HG03565 (cell line): Measurements from ENCODE around the gene CCNF.
"Not testable (repeated sequence)": the region's sequence is repeated elsewhere in the genome, so short reads cannot be mapped to it uniquely, and the experiment has no call there.

Experiments used
- ATAC-seq: cut with Tn5 transposase; IDR thresholded peaks from one replicate; pipeline ENCODE4 v1.9.1; 2021; ENCODE audit warnings: mild to moderate bottlenecking, moderate library complexity; ENCODE audit not compliant: unreplicated experiment

Gene CCNF

DNA sequence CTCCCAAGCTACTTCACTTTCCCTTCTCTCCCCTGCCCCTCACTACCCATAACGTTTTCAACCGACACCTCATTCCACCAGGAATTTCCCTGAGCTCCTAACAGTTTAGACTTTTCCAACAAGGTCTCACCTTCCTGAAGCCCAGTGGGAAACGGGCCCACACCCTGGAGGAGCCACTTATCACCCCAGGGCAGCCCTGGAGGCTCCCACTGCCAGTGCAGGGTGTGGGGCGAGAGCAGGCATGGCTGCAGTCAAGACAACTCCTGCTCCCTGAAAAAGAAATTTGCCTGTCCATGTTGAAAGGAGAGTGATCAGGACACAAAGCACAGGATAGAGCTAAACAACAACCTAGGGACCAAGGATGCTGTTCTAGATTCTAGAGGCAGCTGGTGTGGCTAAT lies 1.7 kb upstream of the CCNF start:
- no peak for ATAC-seq

DNA sequence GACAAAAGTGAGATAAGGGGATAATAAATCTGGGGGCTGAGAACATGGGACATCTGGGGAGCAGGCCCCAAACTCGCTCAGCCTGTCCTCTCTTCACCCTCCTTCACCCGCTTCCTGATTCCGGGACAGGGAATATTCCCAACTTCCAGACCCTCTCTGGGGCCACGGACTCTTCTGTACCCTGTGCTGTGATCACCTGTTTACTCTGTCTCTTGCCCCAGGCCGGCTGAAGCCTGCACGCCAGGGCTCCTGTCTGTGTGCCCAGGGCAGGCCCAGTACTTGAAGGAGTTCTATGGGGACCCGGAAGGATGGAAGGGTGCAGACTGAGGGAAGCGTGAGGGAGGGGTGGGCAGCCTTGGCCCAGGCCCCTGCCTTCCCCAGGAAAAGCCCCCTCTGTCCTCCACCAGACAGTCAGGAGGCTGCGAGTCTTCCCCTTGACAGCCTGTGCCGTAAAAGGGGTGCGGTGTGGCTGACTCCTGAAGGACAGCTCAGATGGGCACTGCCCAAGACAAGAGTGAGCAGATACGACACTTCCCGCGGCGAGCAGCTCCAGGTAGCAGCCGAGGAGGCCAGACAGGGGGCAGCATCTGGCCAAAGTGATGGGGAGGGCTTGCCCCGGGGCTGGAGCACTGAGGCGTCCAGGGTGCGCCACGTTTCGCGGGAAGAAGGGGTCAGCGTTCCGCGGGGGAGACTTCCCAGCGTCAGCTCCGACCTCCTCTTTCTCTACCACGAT lies 1.0 kb upstream of the CCNF start:
- ATAC-seq, result no peak

DNA sequence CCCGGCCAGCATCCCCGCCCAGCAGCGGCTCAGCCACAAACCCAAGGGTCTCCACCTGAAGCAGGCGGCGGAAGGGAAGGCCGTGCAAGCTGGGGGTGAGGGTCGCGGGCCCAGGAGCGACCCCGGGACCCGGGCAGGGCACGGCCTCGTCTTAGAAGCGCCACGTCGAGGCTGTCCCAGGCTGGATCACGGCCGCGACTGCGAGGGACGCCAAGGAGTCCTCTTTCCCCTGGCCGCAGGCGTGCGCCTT lies 538 bp upstream of the CCNF start:
- no peak for ATAC-seq

DNA sequence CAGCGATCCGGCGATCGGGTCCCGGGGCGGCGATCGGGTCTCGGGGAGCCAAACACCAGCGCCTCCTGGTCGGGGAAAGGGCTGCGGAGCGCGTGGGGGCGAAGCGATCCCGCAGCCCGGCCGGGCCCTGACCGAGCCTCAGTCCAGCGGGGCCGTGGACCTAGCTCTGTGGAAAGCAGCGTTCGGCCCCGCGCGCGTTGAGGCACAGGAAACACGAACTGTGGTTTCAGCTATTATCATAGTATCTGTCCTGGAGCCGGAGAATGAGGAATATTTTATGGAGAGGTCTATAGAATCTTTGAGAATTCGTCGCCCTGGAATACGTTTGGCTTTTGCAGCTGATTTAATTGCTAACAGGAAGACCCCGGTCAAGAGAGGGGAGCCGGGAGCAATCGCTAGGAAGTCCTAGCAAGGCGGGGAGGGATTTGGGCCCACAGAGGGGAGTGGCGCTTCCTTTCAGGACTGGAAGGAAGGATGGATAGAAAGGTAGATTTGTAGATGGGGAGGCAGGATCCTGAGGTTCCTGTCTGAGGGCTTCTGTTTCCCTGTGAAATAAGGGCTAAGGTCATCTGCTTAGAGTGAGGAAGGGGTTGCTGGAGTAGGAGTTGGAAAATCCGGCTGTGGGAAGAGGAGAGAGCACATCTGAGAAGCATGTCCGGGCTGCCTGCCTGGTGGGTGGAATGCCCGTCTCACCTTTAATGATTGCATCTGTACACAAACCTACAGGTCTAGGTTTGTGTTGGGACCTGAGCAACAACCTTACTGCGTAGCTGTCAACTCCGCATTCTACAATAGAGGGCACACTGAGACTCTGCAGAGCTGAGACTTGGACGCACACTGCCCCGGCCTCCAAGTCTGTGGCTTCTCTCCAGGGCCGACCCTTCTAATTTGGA lies 770 bp downstream of the CCNF start:
- no peak for ATAC-seq

DNA sequence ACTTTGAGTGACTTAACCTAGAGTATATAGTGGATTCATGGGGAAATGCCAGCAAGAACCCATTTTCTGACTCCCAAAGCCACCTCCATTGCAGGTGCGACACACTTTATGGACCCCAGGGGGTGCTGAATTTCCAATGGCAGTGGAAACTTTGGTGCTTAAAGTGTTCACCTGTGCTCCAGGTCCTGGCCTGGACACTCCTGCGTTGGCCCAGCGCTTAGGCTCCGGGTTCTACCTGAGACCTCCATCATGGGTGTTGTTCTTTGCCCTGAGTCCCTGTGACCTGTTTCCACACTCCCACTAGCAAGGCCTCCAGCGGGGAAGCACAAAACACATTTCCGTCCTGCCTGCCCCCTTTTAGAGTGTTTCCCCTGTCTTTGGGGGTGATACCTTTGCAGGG lies 3.0 kb downstream of the CCNF start:
- ATAC-seq, result no peak

DNA sequence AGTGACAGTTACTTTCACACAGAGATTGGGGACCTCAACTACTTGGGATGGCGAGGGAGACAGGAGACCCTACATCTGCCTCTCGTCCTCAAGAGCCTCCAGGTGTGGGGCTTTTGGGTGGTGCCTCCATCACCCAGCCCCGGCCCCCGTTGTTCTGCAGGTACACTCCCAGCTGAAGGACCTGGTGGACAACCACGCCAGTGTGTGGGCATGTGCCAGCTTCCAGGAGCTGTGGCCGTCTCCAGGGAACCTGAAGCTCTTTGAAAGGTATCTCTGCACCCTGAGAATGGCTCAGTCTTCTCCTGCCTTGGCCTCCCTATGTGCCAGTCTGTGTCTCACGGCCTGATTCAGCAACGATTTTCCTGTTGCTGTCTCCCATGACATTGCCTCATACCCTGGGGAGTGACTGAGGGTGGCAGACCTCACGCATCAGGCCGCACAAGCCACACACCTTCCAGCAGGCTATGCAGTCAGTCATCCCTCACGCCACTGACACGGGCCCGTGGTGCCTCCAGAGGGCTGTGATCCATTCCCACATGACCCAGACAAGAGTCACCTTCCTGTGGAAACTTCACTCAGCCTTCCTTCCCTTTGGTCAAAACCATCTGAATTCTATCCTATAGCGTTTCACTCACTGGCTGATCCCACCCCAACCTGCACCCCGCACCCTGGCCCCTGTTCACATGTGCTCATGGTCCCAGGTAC lies 3.7 kb downstream of the CCNF start:
- no peak for ATAC-seq

DNA sequence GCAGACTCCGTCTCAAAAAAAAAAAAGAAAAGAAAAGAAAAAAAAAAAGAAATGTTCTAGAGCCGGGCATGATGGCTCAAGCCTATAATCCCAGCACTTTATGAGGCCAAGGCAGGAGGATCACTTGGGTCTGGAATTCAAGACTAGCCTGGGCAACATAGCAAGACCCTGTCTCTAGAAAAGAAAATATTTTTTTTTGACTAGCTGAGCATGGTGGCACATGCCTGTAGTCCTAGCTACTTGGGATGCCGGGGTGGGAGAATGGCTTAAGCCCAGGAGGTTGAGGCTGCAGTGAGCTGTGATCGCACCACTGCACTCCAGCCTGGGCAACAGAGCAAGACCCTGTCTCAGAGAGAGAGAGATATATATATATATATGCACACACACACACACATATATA lies 6.0 kb downstream of the CCNF start:
- ATAC-seq, result not testable (repeated sequence)

DNA sequence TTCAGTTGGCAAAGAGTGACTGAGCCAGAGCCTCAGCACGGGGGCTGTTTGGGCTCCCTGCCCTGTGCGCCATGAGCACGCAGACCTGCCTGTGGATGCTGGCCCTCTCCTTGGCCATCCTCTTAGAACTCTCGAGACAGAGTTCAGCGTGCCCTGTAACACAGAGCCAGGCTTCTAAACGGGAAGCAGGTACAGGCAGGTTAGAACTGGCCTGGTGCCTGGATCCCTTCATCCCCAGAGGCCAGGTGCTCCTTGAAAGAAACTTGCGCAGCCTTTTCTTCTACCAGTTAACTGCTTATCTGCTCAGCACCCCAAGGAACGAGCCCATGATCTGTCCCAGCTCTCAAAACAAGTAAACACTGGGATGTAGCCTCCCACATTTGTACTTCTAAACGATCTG lies 6.9 kb downstream of the CCNF start:
- ATAC-seq, result no peak

DNA sequence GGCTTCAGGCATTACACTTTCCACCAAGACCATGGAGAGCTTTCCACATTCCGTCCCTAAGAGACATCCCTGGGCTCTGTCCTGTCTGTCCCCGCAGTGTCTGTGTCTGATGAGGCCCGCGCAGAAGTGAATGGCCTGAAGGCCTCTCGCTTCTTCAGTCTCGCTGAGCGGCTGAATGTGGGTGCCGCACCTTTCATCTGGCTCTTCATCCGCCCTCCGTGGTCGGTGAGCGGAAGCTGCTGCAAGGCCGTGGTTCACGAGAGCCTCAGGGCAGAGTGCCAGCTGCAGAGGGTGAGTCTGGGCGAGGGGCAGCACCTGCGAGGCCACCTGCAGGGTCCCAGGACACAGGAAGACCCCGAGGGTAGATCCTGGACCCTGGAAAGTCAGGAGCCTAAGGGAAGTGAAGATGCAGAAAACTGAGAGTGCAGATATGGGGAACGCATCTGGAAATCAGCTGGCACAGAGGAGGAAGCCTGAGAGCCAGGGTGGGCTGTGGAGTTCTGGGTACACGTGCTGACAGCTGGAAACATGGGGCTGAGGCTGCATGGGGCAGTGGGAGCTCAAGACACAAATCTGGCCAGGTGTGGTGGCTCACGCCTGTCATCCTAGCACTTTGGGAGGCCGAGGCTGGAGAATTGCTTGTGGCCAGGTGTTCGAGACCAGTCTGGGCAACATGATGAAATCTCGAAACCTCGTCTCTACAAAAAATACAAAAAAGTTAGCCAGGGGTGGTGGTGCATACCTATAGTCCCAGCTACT lies 8.0 kb downstream of the CCNF start:
- ATAC-seq, result no peak

DNA sequence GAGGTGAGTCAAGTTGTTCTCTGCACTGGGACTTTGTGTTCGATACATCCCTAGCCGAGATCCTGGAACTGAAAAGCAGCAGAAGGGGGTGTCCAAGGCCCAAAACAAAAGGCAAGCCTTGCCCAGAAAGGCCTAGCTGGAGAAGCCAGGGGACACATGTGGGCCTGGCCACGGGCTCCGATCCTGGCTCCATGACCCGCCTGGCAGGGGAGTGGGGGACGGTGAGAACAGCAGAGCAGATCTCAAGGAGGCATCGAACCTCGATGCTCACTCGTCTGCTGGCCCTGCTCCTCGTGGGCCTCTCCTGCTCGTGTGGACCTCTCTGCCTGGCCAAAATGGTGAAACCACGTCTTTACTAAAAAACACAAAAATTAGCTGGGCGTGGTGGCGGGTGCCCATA lies 8.9 kb downstream of the CCNF start:
- no peak for ATAC-seq

DNA sequence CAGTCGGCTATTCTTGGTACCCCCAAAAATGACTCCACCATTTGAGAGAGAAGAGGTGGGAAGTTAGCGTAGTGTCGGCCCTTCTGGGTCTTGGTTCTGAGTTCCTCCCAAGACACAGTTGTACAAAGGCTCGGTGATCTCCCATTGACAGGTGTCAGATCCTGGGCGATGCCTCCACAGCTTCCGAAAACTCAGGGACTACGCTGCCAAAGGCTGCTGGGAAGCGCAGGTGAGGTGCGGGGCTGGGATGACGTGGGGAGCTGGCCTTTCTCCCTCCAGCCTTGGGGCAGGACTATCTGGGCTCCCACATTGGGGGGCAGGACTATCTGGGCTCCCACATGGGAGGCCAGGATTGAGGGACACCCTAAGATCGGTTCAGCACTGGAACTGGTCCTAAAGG lies 10.4 kb downstream of the CCNF start:
- ATAC-seq, result no peak

DNA sequence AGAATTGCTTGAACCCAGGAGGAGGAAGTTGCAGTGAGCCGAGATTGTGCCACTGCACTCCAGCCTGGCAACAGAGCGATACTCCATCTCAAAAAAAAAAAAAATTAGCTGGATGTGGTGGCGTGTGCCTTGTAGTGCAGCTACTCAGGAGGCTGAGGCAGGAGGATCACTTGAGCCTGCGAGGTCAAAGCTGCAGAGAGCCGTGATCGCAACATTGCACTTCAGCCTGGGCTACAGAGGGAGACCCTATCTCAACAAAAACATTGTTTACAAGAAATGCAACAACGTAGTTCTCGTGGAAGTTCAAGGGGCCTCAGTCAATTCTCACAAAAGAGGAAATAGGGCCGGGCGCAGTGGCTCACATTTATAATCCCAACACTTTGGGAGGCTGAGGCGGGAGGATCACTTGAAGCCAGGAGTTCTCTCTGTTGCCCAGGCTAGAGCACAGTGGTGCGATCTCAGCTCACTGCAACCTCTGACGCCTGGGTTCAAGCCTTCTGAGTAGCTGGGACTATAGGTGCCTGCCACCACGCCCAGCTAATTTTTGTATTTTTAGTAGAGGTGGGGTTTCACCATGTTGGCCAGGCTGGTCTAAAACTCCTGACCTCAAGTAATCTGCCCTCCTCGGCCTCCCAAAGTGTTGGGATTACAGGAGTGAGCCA lies 12.0 kb downstream of the CCNF start:
- not testable (repeated sequence) for ATAC-seq

DNA sequence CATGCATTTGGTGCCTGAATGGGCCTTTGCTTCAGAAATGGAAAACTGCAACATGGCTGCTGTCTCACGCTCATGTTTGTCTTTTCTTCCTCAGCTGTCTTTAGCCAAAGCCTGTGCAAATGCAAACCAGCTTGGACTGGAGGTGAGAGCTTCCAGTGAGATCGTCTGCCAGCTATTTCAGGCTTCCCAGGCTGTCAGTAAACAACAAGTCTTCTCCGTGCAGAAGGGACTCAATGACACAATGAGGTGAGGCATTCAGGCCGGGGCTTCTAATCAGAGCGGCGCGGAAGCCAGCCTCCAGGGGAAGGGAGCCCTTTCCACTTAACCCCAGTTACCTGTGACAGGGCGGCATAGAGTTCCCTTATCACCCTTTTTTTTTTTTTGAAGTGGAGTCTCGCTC lies 14.3 kb downstream of the CCNF start:
- no peak for ATAC-seq

DNA sequence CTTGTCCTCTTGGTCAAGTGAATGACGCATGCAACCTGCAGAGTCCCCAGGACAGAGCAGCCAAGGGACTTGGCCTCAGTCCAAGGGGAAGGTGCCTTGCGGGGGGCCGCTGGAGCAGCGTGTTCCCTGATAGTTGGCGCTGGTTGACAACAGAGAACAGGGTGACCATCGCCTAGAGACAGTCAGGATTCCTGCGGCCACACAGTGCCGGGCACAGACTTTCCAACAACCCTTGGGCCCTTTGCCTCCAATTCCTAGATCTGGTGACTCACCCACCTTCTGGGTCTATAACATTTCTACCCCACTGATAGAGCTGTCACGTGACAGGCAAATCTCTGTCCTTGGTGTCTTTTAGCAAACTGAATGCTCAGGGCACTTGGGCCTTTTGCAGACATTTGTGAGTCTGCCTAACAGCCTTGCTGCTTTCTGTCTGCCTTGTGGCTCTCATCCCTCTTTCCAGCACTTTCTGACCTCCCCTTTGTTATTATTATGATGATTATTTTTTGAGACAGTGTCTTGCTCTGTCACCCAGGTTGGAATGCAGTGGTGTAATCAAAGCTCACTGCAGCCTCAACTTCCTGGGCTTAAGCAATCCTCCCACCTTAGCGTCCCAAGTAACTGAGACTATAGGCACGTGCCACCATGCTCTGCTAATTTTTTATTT lies 18.8 kb downstream of the CCNF start:
- ATAC-seq, result no peak

DNA sequence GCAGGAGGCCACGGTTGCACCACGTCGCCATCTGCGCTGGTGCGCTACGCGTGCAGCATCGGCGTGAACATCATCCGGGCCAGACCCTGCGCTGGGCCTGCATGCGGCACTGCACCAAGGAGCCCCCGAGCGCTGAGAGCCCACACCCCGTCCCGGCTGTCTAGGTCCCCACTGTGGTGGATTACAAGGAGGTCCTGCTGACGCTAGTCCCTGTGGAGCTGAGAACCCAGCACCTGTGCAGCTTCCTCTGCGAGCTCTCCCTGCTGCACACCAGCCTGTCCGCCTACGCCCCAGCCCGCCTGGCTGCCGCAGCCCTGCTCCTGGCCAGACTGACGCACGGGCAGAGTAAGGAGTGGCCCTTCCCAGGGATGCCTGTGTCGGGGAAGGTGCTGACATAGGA lies 19.9 kb downstream of the CCNF start:
- ATAC-seq, result no peak

DNA sequence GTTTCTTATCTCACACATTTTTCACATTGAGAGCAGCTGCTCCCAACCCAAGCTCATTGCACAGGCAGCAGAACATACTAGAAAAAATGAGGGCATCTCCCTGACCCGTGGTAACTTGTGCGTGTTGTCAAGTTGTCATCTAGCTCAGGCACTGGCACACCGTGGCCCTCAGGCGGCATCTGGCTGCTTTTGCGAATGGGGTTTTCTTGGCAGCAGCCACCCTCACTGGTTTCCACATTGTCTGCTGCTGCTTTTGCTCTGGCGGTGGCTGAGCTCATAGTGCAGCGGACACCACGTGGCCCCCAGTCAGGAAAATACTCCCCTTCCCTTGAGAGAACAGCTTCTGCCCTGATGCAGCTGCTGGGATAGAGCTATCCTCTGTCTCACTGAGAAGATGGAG lies 21.3 kb downstream of the CCNF start:
- no peak for ATAC-seq

DNA sequence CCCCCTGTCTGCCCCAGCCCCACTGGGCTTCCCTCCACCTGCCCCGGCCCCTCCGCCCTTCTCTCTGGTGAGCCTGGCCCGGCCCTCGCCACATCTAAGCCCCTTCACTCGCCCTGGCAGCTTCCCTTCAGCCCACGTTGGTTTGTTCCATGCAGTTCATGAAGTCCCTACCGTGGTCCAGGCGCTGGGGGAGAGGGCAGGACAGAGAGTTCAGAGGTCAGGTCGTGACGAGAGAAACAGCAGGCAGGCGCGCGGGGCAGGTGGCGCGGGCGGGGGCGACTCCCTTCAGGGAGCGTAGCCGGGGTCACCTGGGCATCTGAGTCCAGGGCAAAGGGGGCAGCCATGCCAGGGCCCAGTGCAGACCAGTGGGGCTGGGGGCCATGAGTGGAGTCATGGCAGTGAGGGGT lies 21.7 kb downstream of the CCNF start:
- no peak for ATAC-seq

DNA sequence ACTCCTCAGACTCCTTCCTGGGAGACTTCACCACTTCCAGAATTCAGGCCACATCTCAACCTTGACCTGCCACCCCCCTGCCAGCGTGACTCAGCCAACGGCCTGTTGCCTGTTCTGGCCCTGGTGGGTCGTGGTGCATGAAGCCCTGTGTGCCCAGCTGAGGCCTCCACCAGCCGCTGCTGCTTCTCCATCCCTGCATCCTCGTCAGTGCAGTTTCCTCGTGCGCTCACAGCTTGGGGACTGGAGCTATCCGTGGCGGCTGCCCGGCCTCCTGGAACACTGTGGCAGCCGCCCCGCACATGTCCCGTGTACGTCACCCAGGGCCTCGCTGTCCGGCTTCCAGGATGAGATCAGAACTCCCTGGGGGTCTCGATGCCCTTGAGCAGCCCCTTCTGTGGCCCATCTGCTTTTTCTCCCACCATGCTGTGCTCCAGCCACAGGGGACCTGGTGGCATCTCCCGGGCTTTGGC lies 22.6 kb downstream of the CCNF start:
- no peak for ATAC-seq

DNA sequence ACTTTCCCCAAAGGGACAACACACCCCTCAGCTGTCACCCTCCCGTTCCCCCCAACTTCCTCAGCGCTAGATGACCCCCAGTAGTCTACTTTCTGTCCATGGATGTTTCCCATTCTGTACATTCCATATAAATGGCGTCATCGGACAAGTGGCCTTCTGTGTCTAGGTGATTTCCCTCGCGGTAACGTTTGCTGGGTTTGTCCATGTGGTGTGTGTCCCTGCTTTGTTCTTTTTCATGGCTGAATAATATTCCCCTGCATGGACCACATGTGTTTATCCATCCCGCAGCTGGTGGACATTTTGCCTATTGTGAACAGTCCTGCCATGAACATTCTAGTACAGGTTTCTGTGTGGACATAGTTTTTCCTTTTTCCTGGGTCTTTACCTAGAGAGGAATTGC lies 23.4 kb downstream of the CCNF start:
- no peak for ATAC-seq
